Lower leg skin (tissue), 4 donors: ENCODE results near the gene CFAP157. TPM values are rescaled to one million over a fixed set of nuclear protein-coding genes. Genes with fewer than 3 reads are reported as not detected.

Experiments used
- DNase-seq, 2 donors: peaks; one replicate each; pipeline ENCODE4 v3.0.0-alpha.2; 2019; ENCODE audit warnings: low spot score in 2 of 2
- H3K4me3 ChIP-seq: fragments of 200-600 bp; sonication (generic); 2 replicates; pipeline ENCODE4 v1.5.1; 2017; ENCODE audit warnings: mild to moderate bottlenecking, low read depth; ENCODE audit not compliant: poor library complexity, severe bottlenecking
- POLR2A ChIP-seq, 2 donors: fragments of 450-650 bp; IDR thresholded peaks; one replicate each; pipeline ENCODE4 v1.6.1; 2016 to 2017; ENCODE audit warnings: antibody characterized with exemption in 2 of 2, mild to moderate bottlenecking in 1 of 2, moderate library complexity in 1 of 2
- WGBS, 2 donors: methylation state at CpG; one replicate each; pipeline ENCODE4 v1.1.5; 2018; 5-methylcytosine and 5-hydroxymethylcytosine counted together
- intact Hi-C: fragments of 100-400 bp; cut with DNase I; formaldehyde crosslinking; loops from one replicate; pipeline ENCODE4 v1.15.0; 2023; ENCODE audit warnings: low total_unique reads
- total RNA-seq, 4 donors: library from RNA; depleted of rRNA; stranded (reverse); fragments of >200 nt; gene quantifications; one replicate each; pipeline ENCODE4 v1.1.0, GENCODE V29; 2016
- TF ChIP-seq, protein P1 (sequence below), 3 donors: fragments of 450-650 bp; IDR thresholded peaks; one replicate each; pipeline ENCODE4 v1.5.1; 2016; ENCODE audit warnings: antibody characterized with exemption in 3 of 3, mild to moderate bottlenecking in 3 of 3, moderate library complexity in 2 of 3

The CFAP157 gene
- total RNA-seq, 4 donors from 2014 or later = 0.23 TPM; not detected in 3

DNA sequence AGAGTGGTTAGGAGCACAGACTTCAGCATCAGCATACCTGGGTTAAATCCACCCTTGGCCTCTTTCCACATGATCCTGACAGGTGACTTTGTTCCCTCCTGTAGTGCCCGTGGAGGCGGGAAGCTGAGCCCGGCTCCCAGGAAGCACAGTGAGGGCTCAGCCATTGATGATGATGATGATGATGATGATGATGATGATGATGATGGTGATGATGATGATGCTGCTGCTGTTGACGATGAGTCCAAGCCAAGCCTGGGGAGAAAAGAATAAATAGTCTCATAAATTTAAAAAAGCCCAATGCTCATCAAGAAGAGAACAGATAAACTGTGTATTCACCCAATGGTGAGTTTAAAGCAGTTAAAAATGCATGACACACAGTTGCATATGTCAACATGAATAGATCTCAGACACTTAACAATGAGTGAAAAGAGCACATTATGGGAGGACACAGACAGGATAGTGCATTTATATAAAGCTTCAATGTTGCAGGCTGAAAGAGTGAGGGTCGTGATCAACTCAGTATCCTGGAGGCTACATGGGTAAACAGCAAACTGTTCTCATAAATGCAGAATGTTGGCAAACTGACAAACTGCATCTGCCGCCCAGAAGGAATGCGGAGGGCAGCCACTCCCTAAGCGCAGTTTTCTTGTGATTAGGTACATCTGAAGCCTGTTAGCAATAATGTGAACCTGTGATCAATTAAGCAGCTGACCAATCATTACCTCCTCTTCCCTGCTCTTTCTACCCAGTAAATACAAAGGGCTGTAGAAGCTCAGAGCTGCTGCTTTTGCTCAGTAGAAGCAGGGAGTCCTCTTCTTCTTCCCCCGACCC lies 11.7 kb upstream of the CFAP157 start:
- WGBS, 2 donors = 54 to 57% methylated on average over 9 of the region's 9 CpGs
- intact Hi-C loops = no loop called here
- no peak for DNase-seq
- no peak overlapping the region for H3K4me3 ChIP-seq
- TF ChIP-seq, protein P1, sequence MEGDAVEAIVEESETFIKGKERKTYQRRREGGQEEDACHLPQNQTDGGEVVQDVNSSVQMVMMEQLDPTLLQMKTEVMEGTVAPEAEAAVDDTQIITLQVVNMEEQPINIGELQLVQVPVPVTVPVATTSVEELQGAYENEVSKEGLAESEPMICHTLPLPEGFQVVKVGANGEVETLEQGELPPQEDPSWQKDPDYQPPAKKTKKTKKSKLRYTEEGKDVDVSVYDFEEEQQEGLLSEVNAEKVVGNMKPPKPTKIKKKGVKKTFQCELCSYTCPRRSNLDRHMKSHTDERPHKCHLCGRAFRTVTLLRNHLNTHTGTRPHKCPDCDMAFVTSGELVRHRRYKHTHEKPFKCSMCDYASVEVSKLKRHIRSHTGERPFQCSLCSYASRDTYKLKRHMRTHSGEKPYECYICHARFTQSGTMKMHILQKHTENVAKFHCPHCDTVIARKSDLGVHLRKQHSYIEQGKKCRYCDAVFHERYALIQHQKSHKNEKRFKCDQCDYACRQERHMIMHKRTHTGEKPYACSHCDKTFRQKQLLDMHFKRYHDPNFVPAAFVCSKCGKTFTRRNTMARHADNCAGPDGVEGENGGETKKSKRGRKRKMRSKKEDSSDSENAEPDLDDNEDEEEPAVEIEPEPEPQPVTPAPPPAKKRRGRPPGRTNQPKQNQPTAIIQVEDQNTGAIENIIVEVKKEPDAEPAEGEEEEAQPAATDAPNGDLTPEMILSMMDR (IDR thresholded peaks at IDR 0.05) = no peak
- no peak for TF ChIP-seq POLR2A (IDR thresholded peaks at IDR 0.05)

DNA sequence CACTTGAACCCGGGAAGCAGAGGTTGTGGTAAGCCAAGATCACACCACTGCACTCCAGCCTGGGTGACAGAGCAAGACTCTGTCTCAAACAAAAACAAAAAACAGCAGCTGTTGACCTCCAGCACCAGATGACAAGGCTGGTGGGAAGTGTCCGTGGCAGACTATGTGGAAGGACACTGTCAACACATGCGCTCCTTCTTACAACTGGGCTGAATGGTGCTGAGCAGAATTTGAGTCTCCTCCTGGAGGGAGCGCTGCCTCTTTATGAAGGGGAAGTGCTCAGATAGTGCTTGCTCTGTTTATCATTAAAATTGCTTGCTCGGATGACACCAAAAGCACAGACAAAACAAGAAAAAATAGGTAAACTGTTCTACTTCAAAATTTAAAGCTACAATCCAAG lies 9.2 kb upstream of the CFAP157 start:
- DNase-seq = no peak
- 68 to 80% methylated on average over 5 of the region's 5 CpGs for WGBS, 2 donors
- no peak for TF ChIP-seq POLR2A (IDR thresholded peaks at IDR 0.05)
- TF ChIP-seq, protein P1 (IDR thresholded peaks at IDR 0.05) = no peak
- H3K4me3 ChIP-seq = no peak overlapping the region
- intact Hi-C loops = no loop called here

DNA sequence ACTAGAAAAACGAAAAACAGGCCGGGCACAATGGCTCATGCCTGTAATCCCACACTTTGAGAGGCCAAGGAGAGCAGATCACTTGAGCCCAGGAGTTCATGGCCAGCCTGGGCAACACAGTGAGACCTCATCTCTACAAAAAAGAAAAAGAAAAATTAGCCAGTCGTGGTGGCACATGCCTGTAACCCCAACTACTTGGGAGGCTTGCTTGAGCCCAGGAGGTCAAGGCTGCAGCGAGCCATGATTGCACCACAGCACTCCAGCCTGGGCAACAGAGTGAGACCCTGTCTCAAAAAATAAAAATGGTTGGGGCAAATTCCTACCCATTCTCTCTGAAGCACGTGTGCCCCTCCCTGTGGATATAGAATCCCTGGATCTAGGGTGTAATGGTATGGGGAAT lies 8.4 kb upstream of the CFAP157 start:
- 87 to 94% methylated on average over 5 of the region's 5 CpGs for WGBS, 2 donors
- no peak overlapping the region for H3K4me3 ChIP-seq
- intact Hi-C loops = no loop called here
- DNase-seq = no peak
- no peak for TF ChIP-seq POLR2A (IDR thresholded peaks at IDR 0.05)
- TF ChIP-seq, protein P1 (IDR thresholded peaks at IDR 0.05) = no peak

DNA sequence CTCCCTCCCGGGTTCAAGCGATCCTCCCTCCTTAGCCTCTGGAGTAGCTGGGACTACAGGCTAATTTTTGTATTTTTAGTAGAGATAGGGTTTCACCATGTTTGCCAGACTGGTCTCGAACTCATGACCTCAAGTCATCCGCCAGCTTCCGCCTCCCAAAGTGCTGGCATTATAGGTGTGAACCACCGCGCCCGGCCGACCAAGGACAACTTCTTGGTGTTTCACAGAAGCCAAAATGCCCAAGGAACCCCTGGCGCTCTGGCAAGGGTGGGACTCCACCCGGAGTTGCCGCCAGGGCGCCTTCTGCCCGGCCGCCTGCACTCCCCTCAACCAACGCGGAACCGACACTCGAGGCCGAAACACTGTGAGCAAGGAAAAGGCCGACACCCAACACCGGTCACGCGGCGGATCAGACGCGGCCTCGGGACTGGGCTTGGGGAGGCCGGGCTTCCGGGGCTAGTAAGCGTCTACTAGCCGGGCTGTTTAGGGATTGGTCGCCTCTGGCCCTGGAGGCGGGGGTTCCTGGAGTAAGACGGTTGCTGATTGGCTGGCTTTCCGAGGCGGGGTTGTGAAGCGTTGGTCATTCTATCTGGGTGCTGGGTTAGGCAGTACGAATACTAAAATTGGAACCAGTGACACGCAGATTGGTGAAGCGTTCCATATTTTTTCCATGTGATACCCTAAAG lies 7.7 kb upstream of the CFAP157 start:
- TF ChIP-seq POLR2A (IDR thresholded peaks at IDR 0.05) = no peak
- TF ChIP-seq, protein P1 (IDR thresholded peaks at IDR 0.05) = no peak
- 8 to 17% methylated on average over 32 to 41 of the region's 41 CpGs for WGBS, 2 donors
- DNase-seq = peak; percentile 98 to 99
- intact Hi-C loops = no loop called here
- no peak overlapping the region for H3K4me3 ChIP-seq

GRCh38 chr9:127700140-127700539 lies 6.6 kb upstream of the CFAP157 start:
- intact Hi-C loops = no loop called here
- TF ChIP-seq, protein P1 (IDR thresholded peaks at IDR 0.05) = no peak
- TF ChIP-seq POLR2A (IDR thresholded peaks at IDR 0.05) = no peak
- 94% methylated on average over 2 of the region's 2 CpGs for WGBS, 2 donors
- DNase-seq = no peak
- H3K4me3 ChIP-seq = no peak overlapping the region
